ENCODE data around the gene CUBN.

- no peak for TF ChIP-seq YY1 (tag by site-specific recombination; IDR thresholded peaks at IDR 0.05)
- TF ChIP-seq, protein P1, sequence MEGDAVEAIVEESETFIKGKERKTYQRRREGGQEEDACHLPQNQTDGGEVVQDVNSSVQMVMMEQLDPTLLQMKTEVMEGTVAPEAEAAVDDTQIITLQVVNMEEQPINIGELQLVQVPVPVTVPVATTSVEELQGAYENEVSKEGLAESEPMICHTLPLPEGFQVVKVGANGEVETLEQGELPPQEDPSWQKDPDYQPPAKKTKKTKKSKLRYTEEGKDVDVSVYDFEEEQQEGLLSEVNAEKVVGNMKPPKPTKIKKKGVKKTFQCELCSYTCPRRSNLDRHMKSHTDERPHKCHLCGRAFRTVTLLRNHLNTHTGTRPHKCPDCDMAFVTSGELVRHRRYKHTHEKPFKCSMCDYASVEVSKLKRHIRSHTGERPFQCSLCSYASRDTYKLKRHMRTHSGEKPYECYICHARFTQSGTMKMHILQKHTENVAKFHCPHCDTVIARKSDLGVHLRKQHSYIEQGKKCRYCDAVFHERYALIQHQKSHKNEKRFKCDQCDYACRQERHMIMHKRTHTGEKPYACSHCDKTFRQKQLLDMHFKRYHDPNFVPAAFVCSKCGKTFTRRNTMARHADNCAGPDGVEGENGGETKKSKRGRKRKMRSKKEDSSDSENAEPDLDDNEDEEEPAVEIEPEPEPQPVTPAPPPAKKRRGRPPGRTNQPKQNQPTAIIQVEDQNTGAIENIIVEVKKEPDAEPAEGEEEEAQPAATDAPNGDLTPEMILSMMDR (tag by site-specific recombination; IDR thresholded peaks at IDR 0.05) = no peak
- TF ChIP-seq, protein P2, sequence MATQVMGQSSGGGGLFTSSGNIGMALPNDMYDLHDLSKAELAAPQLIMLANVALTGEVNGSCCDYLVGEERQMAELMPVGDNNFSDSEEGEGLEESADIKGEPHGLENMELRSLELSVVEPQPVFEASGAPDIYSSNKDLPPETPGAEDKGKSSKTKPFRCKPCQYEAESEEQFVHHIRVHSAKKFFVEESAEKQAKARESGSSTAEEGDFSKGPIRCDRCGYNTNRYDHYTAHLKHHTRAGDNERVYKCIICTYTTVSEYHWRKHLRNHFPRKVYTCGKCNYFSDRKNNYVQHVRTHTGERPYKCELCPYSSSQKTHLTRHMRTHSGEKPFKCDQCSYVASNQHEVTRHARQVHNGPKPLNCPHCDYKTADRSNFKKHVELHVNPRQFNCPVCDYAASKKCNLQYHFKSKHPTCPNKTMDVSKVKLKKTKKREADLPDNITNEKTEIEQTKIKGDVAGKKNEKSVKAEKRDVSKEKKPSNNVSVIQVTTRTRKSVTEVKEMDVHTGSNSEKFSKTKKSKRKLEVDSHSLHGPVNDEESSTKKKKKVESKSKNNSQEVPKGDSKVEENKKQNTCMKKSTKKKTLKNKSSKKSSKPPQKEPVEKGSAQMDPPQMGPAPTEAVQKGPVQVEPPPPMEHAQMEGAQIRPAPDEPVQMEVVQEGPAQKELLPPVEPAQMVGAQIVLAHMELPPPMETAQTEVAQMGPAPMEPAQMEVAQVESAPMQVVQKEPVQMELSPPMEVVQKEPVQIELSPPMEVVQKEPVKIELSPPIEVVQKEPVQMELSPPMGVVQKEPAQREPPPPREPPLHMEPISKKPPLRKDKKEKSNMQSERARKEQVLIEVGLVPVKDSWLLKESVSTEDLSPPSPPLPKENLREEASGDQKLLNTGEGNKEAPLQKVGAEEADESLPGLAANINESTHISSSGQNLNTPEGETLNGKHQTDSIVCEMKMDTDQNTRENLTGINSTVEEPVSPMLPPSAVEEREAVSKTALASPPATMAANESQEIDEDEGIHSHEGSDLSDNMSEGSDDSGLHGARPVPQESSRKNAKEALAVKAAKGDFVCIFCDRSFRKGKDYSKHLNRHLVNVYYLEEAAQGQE (tag by site-specific recombination; IDR thresholded peaks at IDR 0.05) = no peak
- TF ChIP-seq ZBTB1 (tag by site-specific recombination; IDR thresholded peaks at IDR 0.05) = no peak
- no peak for TF ChIP-seq ZFP3 (tag by site-specific recombination; IDR thresholded peaks at IDR 0.05; ENCODE audit: low read depth)
- TF ChIP-seq ZNF416 (tag by site-specific recombination; IDR thresholded peaks at IDR 0.05) = no peak
- no peak for TF ChIP-seq IKZF3 (tag by site-specific recombination; IDR thresholded peaks at IDR 0.05)
- no peak for TF ChIP-seq RBAK (tag by site-specific recombination; IDR thresholded peaks at IDR 0.05)
- TF ChIP-seq, protein P3, sequence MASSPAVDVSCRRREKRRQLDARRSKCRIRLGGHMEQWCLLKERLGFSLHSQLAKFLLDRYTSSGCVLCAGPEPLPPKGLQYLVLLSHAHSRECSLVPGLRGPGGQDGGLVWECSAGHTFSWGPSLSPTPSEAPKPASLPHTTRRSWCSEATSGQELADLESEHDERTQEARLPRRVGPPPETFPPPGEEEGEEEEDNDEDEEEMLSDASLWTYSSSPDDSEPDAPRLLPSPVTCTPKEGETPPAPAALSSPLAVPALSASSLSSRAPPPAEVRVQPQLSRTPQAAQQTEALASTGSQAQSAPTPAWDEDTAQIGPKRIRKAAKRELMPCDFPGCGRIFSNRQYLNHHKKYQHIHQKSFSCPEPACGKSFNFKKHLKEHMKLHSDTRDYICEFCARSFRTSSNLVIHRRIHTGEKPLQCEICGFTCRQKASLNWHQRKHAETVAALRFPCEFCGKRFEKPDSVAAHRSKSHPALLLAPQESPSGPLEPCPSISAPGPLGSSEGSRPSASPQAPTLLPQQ (tag by site-specific recombination; IDR thresholded peaks at IDR 0.05) = no peak
- no peak for TF ChIP-seq GLIS1 (tag by site-specific recombination; IDR thresholded peaks at IDR 0.05)
- TF ChIP-seq ZNF202 (tag by site-specific recombination; IDR thresholded peaks at IDR 0.05; ENCODE audit: borderline replicate concordance) = no peak
Observed at GRCh38 chr10:16779384-16779915, 350.2 kb downstream of the CUBN start.
